ENCODE results near the gene ABCF3. TPM values are rescaled to one million over a fixed set of nuclear protein-coding genes. Genes with fewer than 3 reads are reported as not detected.

Gene ABCF3
- 10 to 100 TPM; 61.3 to 68.7 TPM for total RNA-seq

- ChIA-PET POLR2A (interaction anchor here (0.9 to 2.4 kb wide), 10 partner anchors 9 to 108 kb away, joined by 3 to 12 read pairs (median 6); partner anchors contain the start of genes AP2M1 and EIF2B5), CTCF (interaction anchor here (0.7 to 2.2 kb wide), 6 partner anchors 41 to 302 kb away, joined by 3 to 15 read pairs (median 4); partner anchors contain the start of genes EEF1AKMT4 and PARL)
- H3K36me3 Mint-ChIP-seq (ENCODE audit: low read depth), result peaks cover 62% of the 10 kb centered on the region
- H3K27me3 Mint-ChIP-seq, result no peaks in the 10 kb centered on the region
- intact Hi-C loops (cut with micrococcal nuclease), result no loop called here
- H3K4me3 Mint-ChIP-seq, result peak within 1 kb of the TSS; percentile 94
- TF ChIP-seq CTCF (IDR thresholded peaks at IDR 0.05), result no peak
- peak; percentile 44 for DNase-seq
- peaks cover 31% of the 10 kb centered on the region for H3K4me1 Mint-ChIP-seq (ENCODE audit: low read depth)
- no peaks in the 10 kb centered on the region for H3K9me3 Mint-ChIP-seq
- ATAC-seq, result peak; percentile 12
- H3K27ac Mint-ChIP-seq, result peak within 1 kb of the TSS; percentile 96
Observed at GRCh38 chr3:184186184-184186901, at the start of gene ABCF3. ABCF3 (plus strand) TSS chr3:184186199; CDS start chr3:184186208, 9 bp downstream.

- DNase-seq, result no peak
- Mint-ChIP-seq H3K36me3 (ENCODE audit: low read depth) (peaks cover 47% of the 10 kb centered on the region), H3K27me3 (no peaks in the 10 kb centered on the region), H3K4me3 (no peak overlapping the region), H3K4me1 (ENCODE audit: low read depth) (peaks cover 20% of the 10 kb centered on the region), H3K27ac (no peak overlapping the region), H3K9me3 (no peaks in the 10 kb centered on the region)
- ATAC-seq, result no peak
- TF ChIP-seq CTCF (IDR thresholded peaks at IDR 0.05), result no peak
- ChIA-PET POLR2A (no interaction called here), CTCF (no interaction called here)
- intact Hi-C loops (cut with micrococcal nuclease), result no loop called here
Observed at GRCh38 chr3:184140436-184140835, 45.6 kb upstream of the ABCF3 start.

- DNase-seq, result no peak
Observed at GRCh38 chr3:184142199-184142598, 43.8 kb upstream of the ABCF3 start.

GRCh38 chr3:184143327-184143726 is 42.7 kb upstream of the ABCF3 start:
- Mint-ChIP-seq H3K36me3 (ENCODE audit: low read depth) (peaks cover 35% of the 10 kb centered on the region), H3K27ac (peak overlapping the region; percentile 61), H3K9me3 (no peaks in the 10 kb centered on the region), H3K4me1 (ENCODE audit: low read depth) (no peaks in the 10 kb centered on the region), H3K4me3 (no peak overlapping the region), H3K27me3 (no peaks in the 10 kb centered on the region)
- intact Hi-C loops (cut with micrococcal nuclease), result no loop called here
- DNase-seq, result no peak
- ATAC-seq, result peak; percentile 23
- POLR2A ChIA-PET, result interaction anchor here (1.1 to 4.2 kb wide), 4 partner anchors 9 to 125 kb away, joined by 3 to 40 read pairs (median 8); partner anchors contain the start of genes DVL3 and EIF2B5
- no peak for TF ChIP-seq CTCF (IDR thresholded peaks at IDR 0.05)
- CTCF ChIA-PET, result interaction anchor here (0.9 to 2.0 kb wide), 3 partner anchors 8 to 85 kb away, joined by 3 to 5 read pairs (median 5); partner anchors contain the start of gene EIF2B5

More at GRCh38 chr3:184142199-184142598, 43.8 kb upstream of the ABCF3 start:
- intact Hi-C loops (cut with micrococcal nuclease), result no loop called here
- Mint-ChIP-seq H3K27ac (peak overlapping the region; percentile 15), H3K36me3 (ENCODE audit: low read depth) (peaks cover 44% of the 10 kb centered on the region), H3K27me3 (no peaks in the 10 kb centered on the region), H3K4me1 (ENCODE audit: low read depth) (peaks cover 7% of the 10 kb centered on the region), H3K4me3 (no peak overlapping the region), H3K9me3 (no peaks in the 10 kb centered on the region)
- ATAC-seq, result no peak
- TF ChIP-seq CTCF (IDR thresholded peaks at IDR 0.05), result no peak
- ChIA-PET POLR2A (interaction anchor here (0.7 kb wide), 1 partner anchor 13 kb away, joined by 5 read pairs; the partner anchor contains the start of gene DVL3), CTCF (no interaction called here)

GRCh38 chr3:184144505-184144904 is 41.5 kb upstream of the ABCF3 start:
- intact Hi-C loops (cut with micrococcal nuclease), result no loop called here
- POLR2A ChIA-PET, result interaction anchor here (1.1 to 4.2 kb wide), 6 partner anchors 8 to 124 kb away, joined by 3 to 40 read pairs (median 6); partner anchors contain the start of genes ABCF3, DVL3 and EIF2B5
- H3K36me3 Mint-ChIP-seq (ENCODE audit: low read depth), result peaks cover 35% of the 10 kb centered on the region
- H3K4me1 Mint-ChIP-seq (ENCODE audit: low read depth), result no peaks in the 10 kb centered on the region
- H3K27me3 Mint-ChIP-seq, result no peaks in the 10 kb centered on the region
- no peak for TF ChIP-seq CTCF (IDR thresholded peaks at IDR 0.05)
- H3K27ac Mint-ChIP-seq, result peak overlapping the region; percentile 30
- no peak for DNase-seq
- no peak for ATAC-seq
- H3K4me3 Mint-ChIP-seq, result no peak overlapping the region
- H3K9me3 Mint-ChIP-seq, result no peaks in the 10 kb centered on the region
- CTCF ChIA-PET, result interaction anchor here (1.1 to 2.2 kb wide), 8 partner anchors 8 to 105 kb away, joined by 3 to 10 read pairs (median 4); partner anchors contain the start of genes EEF1AKMT4 and EIF2B5

Measured in activated CD8-positive, alpha-beta T cell treated with anti-CD3 and anti-CD28 coated beads for 36 hours (primary cell).